ENCODE results near the gene APOOL.

- TF ChIP-seq ZNF174 (CRISPR knock-in tag; IDR thresholded peaks at IDR 0.05) (no peak), FOS (IDR thresholded peaks at IDR 0.05; ENCODE audit: extremely low read depth, insufficient read length) (no peak), GATA2 (CRISPR knock-in tag; IDR thresholded peaks at IDR 0.05) (no peak)
Measured at GRCh38 chrX:85111347-85111746, 107.7 kb downstream of the APOOL start.
